GM23338 (cell line): ENCODE data around the gene C4BPA. TPM values are rescaled to one million over a fixed set of nuclear protein-coding genes. Genes with fewer than 3 reads are reported as not detected.

Source experiments
- ATAC-seq: fragments of 200-7000 bp; cut with Tn5 transposase; 3 replicates; pipeline ENCODE4 v1.9.1; 2020
- DNase-seq: peaks from one replicate; pipeline ENCODE4 v3.0.0-alpha.2; 2015; ENCODE audit warnings: low spot score
- H2AFZ ChIP-seq: fragments of 200-600 bp; sonication (generic); 2 replicates; pipeline ENCODE4 v1.8.0; 2016; ENCODE audit warnings: antibody characterized with exemption, mild to moderate bottlenecking, moderate library complexity
- H3F3A ChIP-seq: fragments of 200-600 bp; sonication (generic); replicated peaks from 2 replicates; pipeline ENCODE4 v1.8.0; 2017; ENCODE audit warnings: antibody characterized with exemption, mixed run types, low read depth
- H3K27ac ChIP-seq: fragments of 200-600 bp; sonication (generic); 2 replicates; pipeline ENCODE4 v1.6.1; 2016; ENCODE audit warnings: low read depth
- H3K27me3 ChIP-seq: fragments of 200-600 bp; sonication (generic); 2 replicates; pipeline ENCODE4 v1.8.0; 2016; ENCODE audit warnings: mild to moderate bottlenecking, mixed run types, moderate library complexity; ENCODE audit not compliant: insufficient read depth
- H3K36me3 ChIP-seq: fragments of 200-600 bp; sonication (generic); 2 replicates; pipeline ENCODE4 v1.8.0; 2016; ENCODE audit warnings: mild to moderate bottlenecking; ENCODE audit not compliant: insufficient read depth
- H3K4me1 ChIP-seq: fragments of 200-600 bp; sonication (generic); 2 replicates; pipeline ENCODE4 v1.8.0; 2016; ENCODE audit warnings: mild to moderate bottlenecking, moderate library complexity; ENCODE audit not compliant: insufficient read depth
- H3K4me2 ChIP-seq: fragments of 200-600 bp; sonication (generic); 2 replicates; pipeline ENCODE4 v1.7.1; 2017; ENCODE audit warnings: mixed run types
- H3K4me3 ChIP-seq: fragments of 200-600 bp; sonication (generic); 2 replicates; pipeline ENCODE4 v1.6.1; 2016; ENCODE audit warnings: mixed run types
- H3K79me2 ChIP-seq: fragments of 200-600 bp; sonication (generic); replicated peaks from 2 replicates; pipeline ENCODE4 v1.8.0; 2017; ENCODE audit warnings: mild to moderate bottlenecking; ENCODE audit not compliant: insufficient read depth
- H3K9me2 ChIP-seq: fragments of 200-600 bp; sonication (generic); 2 replicates; pipeline ENCODE4 v1.8.0; 2017; ENCODE audit not compliant: insufficient read depth
- H4K20me1 ChIP-seq: fragments of 200-600 bp; sonication (generic); replicated peaks from 2 replicates; pipeline ENCODE4 v1.8.0; 2017; ENCODE audit warnings: mild to moderate bottlenecking; ENCODE audit not compliant: insufficient read depth
- H3K27ac Mint-ChIP-seq: 2 replicates; pipeline ENCODE4 v1.8.0; 2020; ENCODE audit warnings: inconsistent platforms, mild to moderate bottlenecking, moderate library complexity, mixed read lengths
- H3K27me3 Mint-ChIP-seq: 3 replicates; pipeline ENCODE4 v1.8.0; 2022; ENCODE audit warnings: low read depth, mild to moderate bottlenecking, moderate library complexity, mixed read lengths, inconsistent platforms; ENCODE audit not compliant: insufficient read depth, poor library complexity
- H3K36me3 Mint-ChIP-seq: 3 replicates; pipeline ENCODE4 v1.8.0; 2021; ENCODE audit warnings: low read depth, mild to moderate bottlenecking, inconsistent platforms, moderate library complexity, mixed read lengths
- H3K4me1 Mint-ChIP-seq: 3 replicates; pipeline ENCODE4 v1.8.0; 2020; ENCODE audit warnings: mild to moderate bottlenecking, inconsistent platforms, mixed read lengths
- H3K4me3 Mint-ChIP-seq: 3 replicates; pipeline ENCODE4 v1.8.0; 2021; ENCODE audit warnings: moderate library complexity, mild to moderate bottlenecking, inconsistent platforms, mixed read lengths
- H3K9me3 Mint-ChIP-seq: 3 replicates; pipeline ENCODE4 v1.8.0; 2020; ENCODE audit warnings: moderate library complexity, mild to moderate bottlenecking, inconsistent platforms, mixed read lengths
- CREB1 ChIP-seq: fragments of 250-450 bp; sonication (Bioruptor Pico); IDR thresholded peaks from 2 replicates; pipeline ENCODE4 v1.5.0; 2020; ENCODE audit warnings: low read depth, mild to moderate bottlenecking, moderate library complexity
- EZH2 ChIP-seq: fragments of 200-600 bp; sonication (generic); IDR thresholded peaks from one replicate; pipeline ENCODE4 v1.8.0; 2017; ENCODE audit warnings: antibody characterized with exemption, mild to moderate bottlenecking, low read depth; ENCODE audit not compliant: unreplicated experiment
- EZH2phosphoT487 ChIP-seq: fragments of 200-600 bp; sonication (generic); IDR thresholded peaks from one replicate; pipeline ENCODE4 v1.8.1; 2018; ENCODE audit warnings: antibody characterized with exemption; ENCODE audit not compliant: unreplicated experiment
- JUNB ChIP-seq: IDR thresholded peaks from one replicate; pipeline ENCODE4 v1.6.1; 2016; ENCODE audit warnings: antibody characterized with exemption; ENCODE audit not compliant: unreplicated experiment
- NANOG ChIP-seq: IDR thresholded peaks from 2 replicates; pipeline ENCODE4 v1.6.1; 2016; ENCODE audit warnings: antibody characterized with exemption, borderline replicate concordance
- POLR2AphosphoS5 ChIP-seq: IDR thresholded peaks from 2 replicates; pipeline ENCODE4 v1.6.1; 2016; ENCODE audit warnings: antibody characterized with exemption, low read depth
- STAT1 ChIP-seq: IDR thresholded peaks from one replicate; pipeline ENCODE4 v1.6.1; 2016; ENCODE audit warnings: antibody characterized with exemption; ENCODE audit not compliant: unreplicated experiment
- ZNF114 ChIP-seq: fragments of 250-450 bp; sonication (Bioruptor Pico); IDR thresholded peaks from 2 replicates; pipeline ENCODE4 v1.5.0; 2020; ENCODE audit warnings: mild to moderate bottlenecking, moderate library complexity
- ZNF331 ChIP-seq: fragments of 250-450 bp; sonication (Bioruptor Pico); IDR thresholded peaks from 2 replicates; pipeline ENCODE4 v1.5.0; 2020; ENCODE audit warnings: low read depth, mild to moderate bottlenecking, moderate library complexity
- polyA plus RNA-seq: library from polyadenylated mRNA; unstranded; fragments of >200 nt; fragmentation: Nextera tagmentation; extraction: Ambion mirVana; gene quantifications from 2 replicates; pipeline ENCODE4 v1.2.1, GENCODE V29; 2016
- total RNA-seq: library from RNA; depleted of rRNA; stranded (reverse); fragments of >200 nt; shearing (Covaris generic); gene quantifications from 2 replicates; pipeline ENCODE4 v1.2.3, GENCODE V29; 2014
- TF ChIP-seq, protein P1 (sequence below): fragments of 250-450 bp; sonication (Bioruptor Pico); IDR thresholded peaks from 2 replicates; pipeline ENCODE4 v1.5.0; 2020; ENCODE audit warnings: mild to moderate bottlenecking, moderate library complexity
- TF ChIP-seq, protein P2 (sequence below), 2 experiments: fragments of 200-600 bp in 1 of 2; sonication (generic) in 1 of 2; conservative IDR thresholded peaks; 2 replicates each; pipeline versions ENCODE4 v1.5.1 to v1.6.1; 2016 to 2017; ENCODE audit warnings: antibody characterized with exemption in 2 of 2, low read depth in 2 of 2, mild to moderate bottlenecking in 2 of 2, moderate library complexity in 1 of 2
- TF ChIP-seq, protein P3 (sequence below): IDR thresholded peaks from one replicate; pipeline ENCODE4 v1.6.1; 2018; ENCODE audit warnings: antibody characterized with exemption; ENCODE audit not compliant: unreplicated experiment
- TF ChIP-seq, protein P4 (sequence below): IDR thresholded peaks from 2 replicates; pipeline ENCODE4 v1.6.1; 2016; ENCODE audit warnings: antibody characterized with exemption

The C4BPA gene
- total and polyA plus RNA-seq, 2 experiments from 2014 or later: not detected

DNA sequence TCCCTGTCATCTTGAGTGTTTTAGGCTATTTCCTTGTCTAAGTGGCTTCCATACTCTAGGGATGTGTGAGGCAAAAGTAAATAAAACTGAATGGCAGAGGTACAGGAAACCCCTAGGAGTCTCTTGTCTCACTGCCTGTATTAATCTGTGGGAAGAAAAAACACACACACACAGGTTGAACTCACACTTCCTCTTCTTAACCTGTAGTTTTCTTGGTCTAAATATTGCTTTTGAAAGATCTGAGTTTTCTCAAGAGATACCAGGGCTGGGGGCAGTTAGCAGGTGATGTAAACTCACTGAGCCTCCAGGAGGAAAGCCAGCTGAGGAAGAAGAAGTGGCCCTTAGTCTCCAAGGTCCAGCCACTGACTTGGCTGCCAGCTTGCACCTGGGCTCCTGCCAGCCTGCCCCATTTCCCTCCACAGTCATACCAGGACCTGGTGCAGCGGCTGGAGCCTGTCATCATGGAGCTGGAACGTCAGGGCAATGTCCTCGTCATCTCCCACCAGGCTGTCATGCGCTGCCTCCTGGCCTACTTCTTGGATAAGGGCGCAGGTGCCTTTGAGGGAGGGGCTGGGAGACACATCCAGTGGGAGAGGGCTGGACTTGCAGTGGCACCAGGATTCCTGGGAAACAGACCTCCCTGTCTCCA lies 34.1 kb upstream of the C4BPA start:
- Histone ChIP-seq H2AFZ (no peak overlapping the region), H3K4me3 (no peak overlapping the region), H3K9me2 (no peaks in the 10 kb centered on the region), H3K4me2 (no peak overlapping the region), H3K79me2 (no peaks in the 10 kb centered on the region), H4K20me1 (peaks cover 3% of the 10 kb centered on the region; the same call in 1 of the 2 replicates), H3K36me3 (peaks cover 4% of the 10 kb centered on the region; the same call in 1 of the 2 replicates), H3K27ac (no peak overlapping the region), H3F3A (no peaks in the 10 kb centered on the region), H3K4me1 (no peaks in the 10 kb centered on the region), H3K27me3 (no peaks in the 10 kb centered on the region)
- H3K9me3 Mint-ChIP-seq: no peaks in the 10 kb centered on the region
- no peaks in the 10 kb centered on the region for H3K27me3 Mint-ChIP-seq
- H3K4me1 Mint-ChIP-seq: no peaks in the 10 kb centered on the region
- TF ChIP-seq CREB1: no peak
- no peak for TF ChIP-seq ZNF331 (CRISPR knock-in tag)
- TF ChIP-seq EZH2phosphoT487: no peak
- TF ChIP-seq, protein P1, sequence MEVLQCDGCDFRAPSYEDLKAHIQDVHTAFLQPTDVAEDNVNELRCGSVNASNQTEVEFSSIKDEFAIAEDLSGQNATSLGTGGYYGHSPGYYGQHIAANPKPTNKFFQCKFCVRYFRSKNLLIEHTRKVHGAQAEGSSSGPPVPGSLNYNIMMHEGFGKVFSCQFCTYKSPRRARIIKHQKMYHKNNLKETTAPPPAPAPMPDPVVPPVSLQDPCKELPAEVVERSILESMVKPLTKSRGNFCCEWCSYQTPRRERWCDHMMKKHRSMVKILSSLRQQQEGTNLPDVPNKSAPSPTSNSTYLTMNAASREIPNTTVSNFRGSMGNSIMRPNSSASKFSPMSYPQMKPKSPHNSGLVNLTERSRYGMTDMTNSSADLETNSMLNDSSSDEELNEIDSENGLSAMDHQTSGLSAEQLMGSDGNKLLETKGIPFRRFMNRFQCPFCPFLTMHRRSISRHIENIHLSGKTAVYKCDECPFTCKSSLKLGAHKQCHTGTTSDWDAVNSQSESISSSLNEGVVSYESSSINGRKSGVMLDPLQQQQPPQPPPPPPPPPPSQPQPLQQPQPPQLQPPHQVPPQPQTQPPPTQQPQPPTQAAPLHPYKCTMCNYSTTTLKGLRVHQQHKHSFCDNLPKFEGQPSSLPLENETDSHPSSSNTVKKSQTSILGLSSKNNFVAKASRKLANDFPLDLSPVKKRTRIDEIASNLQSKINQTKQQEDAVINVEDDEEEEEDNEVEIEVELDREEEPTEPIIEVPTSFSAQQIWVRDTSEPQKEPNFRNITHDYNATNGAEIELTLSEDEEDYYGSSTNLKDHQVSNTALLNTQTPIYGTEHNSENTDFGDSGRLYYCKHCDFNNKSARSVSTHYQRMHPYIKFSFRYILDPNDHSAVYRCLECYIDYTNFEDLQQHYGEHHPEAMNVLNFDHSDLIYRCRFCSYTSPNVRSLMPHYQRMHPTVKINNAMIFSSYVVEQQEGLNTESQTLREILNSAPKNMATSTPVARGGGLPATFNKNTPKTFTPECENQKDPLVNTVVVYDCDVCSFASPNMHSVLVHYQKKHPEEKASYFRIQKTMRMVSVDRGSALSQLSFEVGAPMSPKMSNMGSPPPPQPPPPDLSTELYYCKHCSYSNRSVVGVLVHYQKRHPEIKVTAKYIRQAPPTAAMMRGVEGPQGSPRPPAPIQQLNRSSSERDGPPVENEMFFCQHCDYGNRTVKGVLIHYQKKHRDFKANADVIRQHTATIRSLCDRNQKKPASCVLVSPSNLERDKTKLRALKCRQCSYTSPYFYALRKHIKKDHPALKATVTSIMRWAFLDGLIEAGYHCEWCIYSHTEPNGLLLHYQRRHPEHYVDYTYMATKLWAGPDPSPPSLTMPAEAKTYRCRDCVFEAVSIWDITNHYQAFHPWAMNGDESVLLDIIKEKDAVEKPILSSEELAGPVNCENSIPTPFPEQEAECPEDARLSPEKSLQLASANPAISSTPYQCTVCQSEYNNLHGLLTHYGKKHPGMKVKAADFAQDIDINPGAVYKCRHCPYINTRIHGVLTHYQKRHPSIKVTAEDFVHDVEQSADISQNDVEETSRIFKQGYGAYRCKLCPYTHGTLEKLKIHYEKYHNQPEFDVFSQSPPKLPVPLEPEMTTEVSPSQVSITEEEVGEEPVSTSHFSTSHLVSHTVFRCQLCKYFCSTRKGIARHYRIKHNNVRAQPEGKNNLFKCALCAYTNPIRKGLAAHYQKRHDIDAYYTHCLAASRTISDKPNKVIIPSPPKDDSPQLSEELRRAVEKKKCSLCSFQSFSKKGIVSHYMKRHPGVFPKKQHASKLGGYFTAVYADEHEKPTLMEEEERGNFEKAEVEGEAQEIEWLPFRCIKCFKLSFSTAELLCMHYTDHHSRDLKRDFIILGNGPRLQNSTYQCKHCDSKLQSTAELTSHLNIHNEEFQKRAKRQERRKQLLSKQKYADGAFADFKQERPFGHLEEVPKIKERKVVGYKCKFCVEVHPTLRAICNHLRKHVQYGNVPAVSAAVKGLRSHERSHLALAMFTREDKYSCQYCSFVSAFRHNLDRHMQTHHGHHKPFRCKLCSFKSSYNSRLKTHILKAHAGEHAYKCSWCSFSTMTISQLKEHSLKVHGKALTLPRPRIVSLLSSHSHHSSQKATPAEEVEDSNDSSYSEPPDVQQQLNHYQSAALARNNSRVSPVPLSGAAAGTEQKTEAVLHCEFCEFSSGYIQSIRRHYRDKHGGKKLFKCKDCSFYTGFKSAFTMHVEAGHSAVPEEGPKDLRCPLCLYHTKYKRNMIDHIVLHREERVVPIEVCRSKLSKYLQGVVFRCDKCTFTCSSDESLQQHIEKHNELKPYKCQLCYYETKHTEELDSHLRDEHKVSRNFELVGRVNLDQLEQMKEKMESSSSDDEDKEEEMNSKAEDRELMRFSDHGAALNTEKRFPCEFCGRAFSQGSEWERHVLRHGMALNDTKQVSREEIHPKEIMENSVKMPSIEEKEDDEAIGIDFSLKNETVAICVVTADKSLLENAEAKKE: no peak
- no peak for TF ChIP-seq EZH2
- TF ChIP-seq POLR2AphosphoS5: no peak
- no peak for TF ChIP-seq NANOG
- TF ChIP-seq, protein P2, sequence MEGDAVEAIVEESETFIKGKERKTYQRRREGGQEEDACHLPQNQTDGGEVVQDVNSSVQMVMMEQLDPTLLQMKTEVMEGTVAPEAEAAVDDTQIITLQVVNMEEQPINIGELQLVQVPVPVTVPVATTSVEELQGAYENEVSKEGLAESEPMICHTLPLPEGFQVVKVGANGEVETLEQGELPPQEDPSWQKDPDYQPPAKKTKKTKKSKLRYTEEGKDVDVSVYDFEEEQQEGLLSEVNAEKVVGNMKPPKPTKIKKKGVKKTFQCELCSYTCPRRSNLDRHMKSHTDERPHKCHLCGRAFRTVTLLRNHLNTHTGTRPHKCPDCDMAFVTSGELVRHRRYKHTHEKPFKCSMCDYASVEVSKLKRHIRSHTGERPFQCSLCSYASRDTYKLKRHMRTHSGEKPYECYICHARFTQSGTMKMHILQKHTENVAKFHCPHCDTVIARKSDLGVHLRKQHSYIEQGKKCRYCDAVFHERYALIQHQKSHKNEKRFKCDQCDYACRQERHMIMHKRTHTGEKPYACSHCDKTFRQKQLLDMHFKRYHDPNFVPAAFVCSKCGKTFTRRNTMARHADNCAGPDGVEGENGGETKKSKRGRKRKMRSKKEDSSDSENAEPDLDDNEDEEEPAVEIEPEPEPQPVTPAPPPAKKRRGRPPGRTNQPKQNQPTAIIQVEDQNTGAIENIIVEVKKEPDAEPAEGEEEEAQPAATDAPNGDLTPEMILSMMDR (conservative IDR thresholded peaks at IDR 0.05; ENCODE audit: low read depth in 2 of 2): no peak
- TF ChIP-seq STAT1: no peak
- TF ChIP-seq, protein P3, sequence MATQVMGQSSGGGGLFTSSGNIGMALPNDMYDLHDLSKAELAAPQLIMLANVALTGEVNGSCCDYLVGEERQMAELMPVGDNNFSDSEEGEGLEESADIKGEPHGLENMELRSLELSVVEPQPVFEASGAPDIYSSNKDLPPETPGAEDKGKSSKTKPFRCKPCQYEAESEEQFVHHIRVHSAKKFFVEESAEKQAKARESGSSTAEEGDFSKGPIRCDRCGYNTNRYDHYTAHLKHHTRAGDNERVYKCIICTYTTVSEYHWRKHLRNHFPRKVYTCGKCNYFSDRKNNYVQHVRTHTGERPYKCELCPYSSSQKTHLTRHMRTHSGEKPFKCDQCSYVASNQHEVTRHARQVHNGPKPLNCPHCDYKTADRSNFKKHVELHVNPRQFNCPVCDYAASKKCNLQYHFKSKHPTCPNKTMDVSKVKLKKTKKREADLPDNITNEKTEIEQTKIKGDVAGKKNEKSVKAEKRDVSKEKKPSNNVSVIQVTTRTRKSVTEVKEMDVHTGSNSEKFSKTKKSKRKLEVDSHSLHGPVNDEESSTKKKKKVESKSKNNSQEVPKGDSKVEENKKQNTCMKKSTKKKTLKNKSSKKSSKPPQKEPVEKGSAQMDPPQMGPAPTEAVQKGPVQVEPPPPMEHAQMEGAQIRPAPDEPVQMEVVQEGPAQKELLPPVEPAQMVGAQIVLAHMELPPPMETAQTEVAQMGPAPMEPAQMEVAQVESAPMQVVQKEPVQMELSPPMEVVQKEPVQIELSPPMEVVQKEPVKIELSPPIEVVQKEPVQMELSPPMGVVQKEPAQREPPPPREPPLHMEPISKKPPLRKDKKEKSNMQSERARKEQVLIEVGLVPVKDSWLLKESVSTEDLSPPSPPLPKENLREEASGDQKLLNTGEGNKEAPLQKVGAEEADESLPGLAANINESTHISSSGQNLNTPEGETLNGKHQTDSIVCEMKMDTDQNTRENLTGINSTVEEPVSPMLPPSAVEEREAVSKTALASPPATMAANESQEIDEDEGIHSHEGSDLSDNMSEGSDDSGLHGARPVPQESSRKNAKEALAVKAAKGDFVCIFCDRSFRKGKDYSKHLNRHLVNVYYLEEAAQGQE: no peak
- TF ChIP-seq, protein P4, sequence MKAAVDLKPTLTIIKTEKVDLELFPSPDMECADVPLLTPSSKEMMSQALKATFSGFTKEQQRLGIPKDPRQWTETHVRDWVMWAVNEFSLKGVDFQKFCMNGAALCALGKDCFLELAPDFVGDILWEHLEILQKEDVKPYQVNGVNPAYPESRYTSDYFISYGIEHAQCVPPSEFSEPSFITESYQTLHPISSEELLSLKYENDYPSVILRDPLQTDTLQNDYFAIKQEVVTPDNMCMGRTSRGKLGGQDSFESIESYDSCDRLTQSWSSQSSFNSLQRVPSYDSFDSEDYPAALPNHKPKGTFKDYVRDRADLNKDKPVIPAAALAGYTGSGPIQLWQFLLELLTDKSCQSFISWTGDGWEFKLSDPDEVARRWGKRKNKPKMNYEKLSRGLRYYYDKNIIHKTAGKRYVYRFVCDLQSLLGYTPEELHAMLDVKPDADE: no peak
- no peak for TF ChIP-seq ZNF114 (CRISPR knock-in tag)
- TF ChIP-seq JUNB: no peak
- H3K4me3 Mint-ChIP-seq: no peak overlapping the region
- H3K36me3 Mint-ChIP-seq: peaks cover 19% of the 10 kb centered on the region
- DNase-seq (no peak), ATAC-seq (no peak)
- H3K27ac Mint-ChIP-seq: no peak overlapping the region
